ENCODE data around the gene TMEM52B. TPM values are rescaled to one million over a fixed set of nuclear protein-coding genes. Genes with fewer than 3 reads are reported as not detected.
A peak's percentile ranks its signal among the peaks of the same experiment; 100 is the strongest.

Gene TMEM52B
- total RNA-seq, 1 donor from 2014 or later, result not detected

DNA sequence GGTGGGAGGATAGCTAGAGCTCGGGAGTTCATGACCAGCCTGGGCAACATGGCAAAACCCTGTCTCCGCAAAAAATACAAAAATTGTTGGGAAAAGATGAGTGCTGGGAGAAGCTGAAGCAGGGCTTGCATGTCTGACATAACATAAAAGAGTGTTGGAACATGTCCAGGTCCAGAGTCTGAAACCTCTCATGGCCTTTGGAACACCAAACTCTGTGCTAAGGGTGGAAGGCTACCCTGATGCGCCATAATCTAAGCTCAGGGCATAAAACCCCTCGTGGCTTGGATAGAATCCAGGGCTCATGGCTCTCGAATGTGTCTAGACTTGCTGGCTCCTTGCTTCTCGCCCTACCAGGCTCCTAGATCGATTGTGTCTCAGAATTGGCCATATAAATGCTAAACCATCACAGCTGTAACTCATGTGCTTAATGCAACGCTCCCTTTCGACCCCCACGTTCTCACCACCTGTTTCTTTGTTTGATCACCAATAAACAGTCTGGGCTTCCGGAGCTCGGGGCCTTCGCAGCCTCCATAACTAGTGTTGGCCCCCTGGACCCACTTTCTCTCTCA, 42.1 kb upstream of the TMEM52B start:
- Mint-ChIP-seq H3K4me3 (ENCODE audit: low read depth) (no peak overlapping the region), H3K36me3 (ENCODE audit: insufficient read depth) (no peaks in the 10 kb centered on the region), H3K27ac (no peak overlapping the region), H3K4me1 (ENCODE audit: low read depth) (no peaks in the 10 kb centered on the region), H3K27me3 (no peaks in the 10 kb centered on the region), H3K9me3 (ENCODE audit: low read depth) (no peaks in the 10 kb centered on the region)
- DNase-seq (ENCODE audit: low spot score, unreplicated experiment), result no peak
- TF ChIP-seq, protein P1, sequence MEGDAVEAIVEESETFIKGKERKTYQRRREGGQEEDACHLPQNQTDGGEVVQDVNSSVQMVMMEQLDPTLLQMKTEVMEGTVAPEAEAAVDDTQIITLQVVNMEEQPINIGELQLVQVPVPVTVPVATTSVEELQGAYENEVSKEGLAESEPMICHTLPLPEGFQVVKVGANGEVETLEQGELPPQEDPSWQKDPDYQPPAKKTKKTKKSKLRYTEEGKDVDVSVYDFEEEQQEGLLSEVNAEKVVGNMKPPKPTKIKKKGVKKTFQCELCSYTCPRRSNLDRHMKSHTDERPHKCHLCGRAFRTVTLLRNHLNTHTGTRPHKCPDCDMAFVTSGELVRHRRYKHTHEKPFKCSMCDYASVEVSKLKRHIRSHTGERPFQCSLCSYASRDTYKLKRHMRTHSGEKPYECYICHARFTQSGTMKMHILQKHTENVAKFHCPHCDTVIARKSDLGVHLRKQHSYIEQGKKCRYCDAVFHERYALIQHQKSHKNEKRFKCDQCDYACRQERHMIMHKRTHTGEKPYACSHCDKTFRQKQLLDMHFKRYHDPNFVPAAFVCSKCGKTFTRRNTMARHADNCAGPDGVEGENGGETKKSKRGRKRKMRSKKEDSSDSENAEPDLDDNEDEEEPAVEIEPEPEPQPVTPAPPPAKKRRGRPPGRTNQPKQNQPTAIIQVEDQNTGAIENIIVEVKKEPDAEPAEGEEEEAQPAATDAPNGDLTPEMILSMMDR (IDR thresholded peaks at IDR 0.05; ENCODE audit: unreplicated experiment), result no peak

GRCh38 chr12:10140001-10140400, 38.8 kb upstream of the TMEM52B start:
- H3K4me3 Mint-ChIP-seq (ENCODE audit: low read depth), result no peak overlapping the region
- TF ChIP-seq, protein P1 (IDR thresholded peaks at IDR 0.05; ENCODE audit: unreplicated experiment), result peak; percentile 80
- H3K27ac Mint-ChIP-seq, result no peak overlapping the region
- H3K27me3 Mint-ChIP-seq, result peaks cover 3% of the 10 kb centered on the region
- DNase-seq (ENCODE audit: low spot score, unreplicated experiment), result no peak
- H3K9me3 Mint-ChIP-seq (ENCODE audit: low read depth), result no peaks in the 10 kb centered on the region
- H3K4me1 Mint-ChIP-seq (ENCODE audit: low read depth), result no peaks in the 10 kb centered on the region
- no peaks in the 10 kb centered on the region for H3K36me3 Mint-ChIP-seq (ENCODE audit: insufficient read depth)

DNA sequence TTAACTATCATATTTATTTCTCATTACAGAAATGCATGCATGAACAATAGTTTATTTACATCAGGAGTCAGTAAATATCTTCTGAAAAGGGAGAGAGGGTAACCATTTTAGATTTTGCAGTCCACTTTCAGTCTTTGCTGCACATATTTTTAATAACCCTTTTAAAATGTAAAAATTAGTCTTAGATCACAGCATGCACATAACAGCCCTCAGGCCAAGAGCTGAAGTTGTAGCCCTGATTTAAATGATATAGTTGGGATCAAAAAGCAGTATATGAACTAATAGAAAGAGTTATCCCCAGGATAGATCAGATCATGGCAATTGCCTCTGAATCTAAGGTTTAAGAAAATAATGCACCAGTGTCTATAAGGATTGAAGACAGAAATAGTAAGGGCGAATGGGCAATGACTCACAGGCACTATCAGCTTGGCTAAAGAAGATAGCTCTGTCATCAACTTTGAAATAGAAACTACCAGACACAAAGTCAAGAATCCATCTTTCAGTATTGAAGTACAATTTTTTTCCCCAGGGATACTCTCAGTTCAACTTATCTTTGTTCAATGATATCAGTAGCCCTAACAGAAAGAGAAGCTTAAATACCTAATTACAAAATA, 35.7 kb upstream of the TMEM52B start:
- no peak overlapping the region for H3K4me3 Mint-ChIP-seq (ENCODE audit: low read depth)
- H3K27me3 Mint-ChIP-seq, result peaks cover 3% of the 10 kb centered on the region
- H3K36me3 Mint-ChIP-seq (ENCODE audit: insufficient read depth), result no peaks in the 10 kb centered on the region
- no peak for DNase-seq (ENCODE audit: low spot score, unreplicated experiment)
- TF ChIP-seq, protein P1 (IDR thresholded peaks at IDR 0.05; ENCODE audit: unreplicated experiment), result no peak
- no peak overlapping the region for H3K27ac Mint-ChIP-seq
- H3K9me3 Mint-ChIP-seq (ENCODE audit: low read depth), result no peaks in the 10 kb centered on the region
- no peaks in the 10 kb centered on the region for H3K4me1 Mint-ChIP-seq (ENCODE audit: low read depth)

GRCh38 chr12:10147714-10148403, 31.0 kb upstream of the TMEM52B start:
- H3K27ac Mint-ChIP-seq, result no peak overlapping the region
- H3K4me1 Mint-ChIP-seq (ENCODE audit: low read depth), result no peaks in the 10 kb centered on the region
- no peak overlapping the region for H3K4me3 Mint-ChIP-seq (ENCODE audit: low read depth)
- no peak for DNase-seq (ENCODE audit: low spot score, unreplicated experiment)
- peaks cover 3% of the 10 kb centered on the region for H3K27me3 Mint-ChIP-seq
- H3K36me3 Mint-ChIP-seq (ENCODE audit: insufficient read depth), result no peaks in the 10 kb centered on the region
- TF ChIP-seq, protein P1 (IDR thresholded peaks at IDR 0.05; ENCODE audit: unreplicated experiment), result no peak
- no peaks in the 10 kb centered on the region for H3K9me3 Mint-ChIP-seq (ENCODE audit: low read depth)

- TF ChIP-seq, protein P1 (IDR thresholded peaks at IDR 0.05; ENCODE audit: unreplicated experiment), result no peak
- Mint-ChIP-seq H3K27me3 (no peaks in the 10 kb centered on the region), H3K4me1 (ENCODE audit: low read depth) (peaks cover 7% of the 10 kb centered on the region), H3K27ac (no peak overlapping the region), H3K4me3 (ENCODE audit: low read depth) (no peak overlapping the region), H3K9me3 (ENCODE audit: low read depth) (no peaks in the 10 kb centered on the region), H3K36me3 (ENCODE audit: insufficient read depth) (no peaks in the 10 kb centered on the region)
- DNase-seq (ENCODE audit: low spot score, unreplicated experiment), result no peak
These were observed 27.2 kb upstream of the TMEM52B start for GRCh38 chr12:10151621-10152020.

All from progenitor cell of endocrine pancreas (in vitro differentiated cells).